Mesenteric fat pad (tissue), 1 donor: ENCODE results near the gene C12orf57. TPM values are rescaled to one million over a fixed set of nuclear protein-coding genes. Genes with fewer than 3 reads are reported as not detected.
"Not testable (repeated sequence)": the region's sequence is repeated elsewhere in the genome, so short reads cannot be mapped to it uniquely, and the experiment has no call there.

Experiments
- DNase-seq: peaks from one replicate; pipeline ENCODE4 v3.0.0-alpha.2; 2020; ENCODE audit warnings: low spot score
- long read RNA-seq: library from polyadenylated mRNA; unstranded; transcript quantifications from one replicate; pipeline ENCODE4 v2.0.0, GENCODE V29; 2020
- total RNA-seq: library from RNA; stranded (reverse); fragmentation: NEBNext Ultra II Directional; extraction: Animal tissue kit (Norgen Biotek cat#: 25700); gene quantifications from one replicate; pipeline ENCODE4 v1.2.1, GENCODE V29; 2021
- donor health status: DM: yes; HTN: yes; CAD: no.

C12orf57 gene
- total RNA-seq: 125 TPM
- long read RNA-seq, transcript C12orf57-201 (3 exons, 560 nt): major isoform, 6 of 13 reads
- long read RNA-seq, partial matches to known transcripts: 0 of 13 reads
- long read RNA-seq, other reads (novel, unspliced or antisense): 6 of 13 reads

- DNase-seq: no peak
These were observed at the start of gene C12orf57, which contains the start of gene RNU7-1 for GRCh38 chr12:6943722-6944380. Gene C12orf57 (plus strand): TSS chr12:6944022. CDS start chr12:6944122, 100 bp downstream. Gene RNU7-1 (plus strand): TSS chr12:6943816.

GRCh38 chr12:6894321-6894720 lies 49.5 kb upstream of the C12orf57 start:
- DNase-seq: no peak

- DNase-seq: no peak
These were observed 46.9 kb upstream of the C12orf57 start for GRCh38 chr12:6896846-6897435.

- no peak for DNase-seq
These were observed 44.4 kb upstream of the C12orf57 start for GRCh38 chr12:6899427-6899826.

GRCh38 chr12:6899837-6900519 lies 43.8 kb upstream of the C12orf57 start:
- DNase-seq: no peak

GRCh38 chr12:6902448-6902847 lies 41.4 kb upstream of the C12orf57 start:
- no peak for DNase-seq

GRCh38 chr12:6903722-6904121 lies 40.1 kb upstream of the C12orf57 start:
- no peak for DNase-seq

- DNase-seq: peak; percentile 98
These were observed 39.2 kb upstream of the C12orf57 start, which contains the start of gene LRRC23 for GRCh38 chr12:6904280-6905276. Gene LRRC23 (plus strand): TSS chr12:6904822. CDS start chr12:6905634, 812 bp downstream.

- DNase-seq: no peak
These were observed 38.3 kb upstream of the C12orf57 start for GRCh38 chr12:6905414-6906040.

GRCh38 chr12:6908141-6908540 lies 35.7 kb upstream of the C12orf57 start:
- not testable (repeated sequence) for DNase-seq

GRCh38 chr12:6909421-6910145 lies 34.2 kb upstream of the C12orf57 start:
- no peak for DNase-seq

GRCh38 chr12:6912164-6912935 lies 31.5 kb upstream of the C12orf57 start:
- no peak for DNase-seq

GRCh38 chr12:6914246-6914946 lies 29.4 kb upstream of the C12orf57 start, which contains the start of gene ENO2:
Gene ENO2 (plus strand): TSS chr12:6914580. CDS start chr12:6915833, 1,253 bp downstream.
- no peak for DNase-seq

- no peak for DNase-seq
These were observed 28.7 kb upstream of the C12orf57 start for GRCh38 chr12:6914947-6915788.

GRCh38 chr12:6915789-6916285 lies 28.0 kb upstream of the C12orf57 start:
- no peak for DNase-seq

- DNase-seq: no peak
These were observed 27.2 kb upstream of the C12orf57 start for GRCh38 chr12:6916426-6917200.
